GM21381 (cell line): Measurements from ENCODE around the gene PPP1R12C.

ENCODE experiments used
- ATAC-seq: cut with Tn5 transposase; IDR thresholded peaks from one replicate; pipeline ENCODE4 v1.9.1; 2021; ENCODE audit warnings: mild to moderate bottlenecking, moderate library complexity; ENCODE audit not compliant: unreplicated experiment

Gene PPP1R12C

DNA sequence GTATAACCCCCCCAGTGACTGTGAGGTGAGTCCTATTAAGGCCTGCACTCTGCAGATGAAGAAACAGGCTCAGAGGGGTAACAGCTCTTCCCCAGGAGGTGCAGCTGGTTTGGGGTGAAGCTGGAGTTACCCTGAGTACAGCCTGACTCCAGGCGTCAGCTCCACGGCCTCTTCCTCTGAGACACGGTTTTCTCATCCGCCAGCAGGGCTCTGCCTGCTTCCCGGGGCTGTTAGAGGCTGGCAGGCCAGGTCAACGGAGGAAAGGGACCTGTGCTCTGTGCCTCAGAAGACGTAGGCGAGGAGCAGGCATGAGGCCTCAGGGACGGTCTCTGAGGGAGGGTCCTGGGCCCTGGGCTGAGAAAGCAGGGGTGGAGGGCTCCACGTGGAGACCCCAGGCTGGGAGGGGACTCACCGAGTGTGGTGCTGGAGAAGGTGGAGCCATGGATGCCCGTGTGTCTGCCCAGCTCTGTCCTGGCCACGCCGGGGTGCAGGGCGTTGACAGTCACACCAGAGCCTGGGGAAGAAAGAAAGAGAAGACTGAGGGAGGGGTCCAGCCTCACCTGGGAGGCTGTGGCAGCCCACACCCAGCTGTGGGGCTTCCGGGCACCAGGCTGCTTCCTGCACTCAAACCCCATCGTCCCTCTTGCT lies 70.3 kb downstream of the PPP1R12C start:
- ATAC-seq: no peak

DNA sequence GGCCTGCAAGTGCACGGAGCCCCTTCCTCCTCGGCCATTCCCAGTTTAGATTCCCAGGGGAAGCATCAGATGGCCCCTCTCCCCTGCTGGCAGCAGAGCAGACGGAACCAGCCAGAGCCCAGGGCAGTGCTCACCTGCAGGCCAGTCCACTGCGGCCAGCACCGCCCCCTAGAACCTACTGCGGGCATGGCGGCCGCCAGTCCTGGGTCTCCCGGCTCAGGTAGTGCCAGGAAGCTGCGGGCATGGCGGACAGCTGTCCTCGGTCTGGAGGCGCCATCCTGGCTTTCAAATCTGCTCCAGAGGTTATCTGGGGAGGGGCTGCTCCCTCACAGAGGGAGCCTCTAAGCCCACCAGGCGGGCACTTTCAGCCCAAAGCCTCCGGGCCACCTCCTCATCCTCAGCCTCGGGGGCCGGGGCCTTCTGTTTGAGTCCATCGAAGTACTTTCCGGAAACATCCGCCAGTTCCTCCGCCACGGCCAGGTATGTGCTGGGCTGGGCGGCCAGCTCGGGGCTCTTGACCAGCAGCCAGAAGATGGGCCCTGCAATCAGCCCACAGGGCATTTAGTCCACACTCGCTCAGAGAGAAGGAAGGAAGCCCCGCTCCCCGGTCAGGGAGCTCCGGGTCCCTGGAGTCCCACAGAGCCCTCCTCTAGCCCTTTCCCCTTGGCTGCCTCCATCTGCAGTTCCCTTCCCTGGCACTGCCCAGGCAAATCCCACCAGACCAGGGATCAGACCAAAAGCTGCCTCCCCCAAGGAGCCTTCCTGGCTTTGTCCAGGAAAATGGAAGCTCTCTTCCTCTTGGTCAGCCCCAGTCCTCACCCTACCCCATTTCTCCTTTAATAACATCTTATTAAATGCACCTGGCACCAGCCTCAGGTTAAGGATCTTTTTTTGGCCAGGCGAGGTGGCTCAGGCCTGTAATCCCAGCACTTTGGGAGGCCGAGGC lies 72.4 kb downstream of the PPP1R12C start:
- no peak for ATAC-seq

DNA sequence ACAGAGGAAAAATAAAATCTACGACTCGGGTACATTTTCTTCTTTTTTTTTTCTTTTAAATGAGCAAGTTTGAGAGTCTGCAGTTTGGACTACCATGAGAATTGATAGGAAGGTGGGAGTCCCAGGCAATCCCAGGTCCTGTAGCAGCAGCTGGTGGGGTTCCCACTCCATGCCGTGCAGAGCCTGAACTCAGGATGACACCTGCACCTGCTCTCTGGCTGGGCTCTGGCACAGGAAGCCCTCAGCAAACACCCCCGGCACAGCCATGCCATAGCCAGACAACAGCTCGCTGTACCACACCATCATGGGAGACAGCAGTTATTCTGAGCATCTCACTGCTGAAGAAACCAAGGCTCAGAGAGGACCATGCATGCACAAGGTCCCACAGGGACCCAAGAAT lies 73.2 kb downstream of the PPP1R12C start:
- no peak for ATAC-seq

DNA sequence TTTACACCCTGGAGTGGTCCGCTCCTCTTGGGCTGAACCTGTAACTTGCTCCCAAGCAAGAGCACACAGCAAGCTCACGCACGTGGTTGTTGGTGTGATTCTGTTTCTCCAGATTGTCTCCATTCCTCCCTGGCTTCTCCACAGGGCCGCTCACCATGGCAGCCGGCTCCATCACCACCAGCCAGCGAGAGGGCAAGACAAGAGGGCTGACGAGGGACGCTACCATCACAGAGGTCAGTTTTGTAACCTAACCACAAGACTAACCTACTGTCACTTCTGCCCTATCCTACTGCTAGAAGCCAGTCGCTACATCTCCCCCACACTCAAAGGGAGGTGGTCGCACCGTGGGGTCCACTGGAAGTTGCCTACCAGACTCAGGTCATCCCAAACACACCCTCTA lies 74.7 kb downstream of the PPP1R12C start:
- ATAC-seq: no peak

DNA sequence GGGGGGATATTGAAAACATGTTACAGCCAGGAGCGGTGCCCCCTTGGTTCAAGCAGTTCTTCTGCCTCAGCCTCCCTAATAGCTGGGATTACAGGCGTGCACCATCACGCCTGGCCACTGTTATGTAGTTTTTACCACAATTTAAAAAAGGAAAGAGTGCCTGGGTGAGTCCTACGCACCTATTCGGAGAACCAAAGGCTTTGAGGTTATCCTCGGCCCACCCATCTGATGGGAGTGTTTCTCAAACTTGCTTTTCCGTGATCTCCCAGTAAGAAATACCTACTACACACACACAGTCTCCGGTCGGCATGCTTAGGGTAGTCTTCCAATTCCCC lies 75.1 kb downstream of the PPP1R12C start:
- ATAC-seq: no peak

DNA sequence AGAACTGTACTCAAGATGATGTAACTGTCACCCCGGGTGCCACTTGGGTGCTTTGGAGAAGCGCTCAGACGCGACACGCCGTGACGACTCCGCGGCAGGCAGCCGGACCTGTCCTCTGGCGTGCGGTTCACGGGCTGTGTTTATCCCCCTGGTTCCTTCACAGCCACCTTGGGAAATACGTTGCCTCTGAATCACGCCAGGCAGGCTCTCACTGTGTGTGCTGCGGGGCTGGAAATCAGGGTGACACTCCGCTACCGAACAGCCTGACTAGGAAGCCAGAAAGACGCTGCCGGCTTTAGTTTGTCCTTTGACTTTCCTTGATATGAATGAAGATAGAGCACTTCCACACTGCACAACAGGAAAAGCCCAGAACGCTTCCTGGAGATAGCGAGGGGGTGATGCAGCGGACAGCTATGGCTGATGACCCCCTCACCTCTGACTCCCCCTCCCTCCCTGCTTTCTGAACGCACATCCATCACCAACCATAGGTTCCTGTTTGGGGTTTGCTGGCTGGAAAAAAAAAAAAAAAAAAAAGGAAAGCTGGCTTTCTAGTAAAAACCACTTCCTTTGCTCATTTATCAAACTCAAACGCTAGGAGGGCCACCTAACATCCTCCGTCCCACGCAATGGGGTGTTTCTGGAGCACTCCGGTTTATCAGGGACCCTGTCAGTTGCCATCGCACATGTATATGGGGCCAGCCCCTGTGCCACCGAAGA lies 75.7 kb downstream of the PPP1R12C start:
- no peak for ATAC-seq

DNA sequence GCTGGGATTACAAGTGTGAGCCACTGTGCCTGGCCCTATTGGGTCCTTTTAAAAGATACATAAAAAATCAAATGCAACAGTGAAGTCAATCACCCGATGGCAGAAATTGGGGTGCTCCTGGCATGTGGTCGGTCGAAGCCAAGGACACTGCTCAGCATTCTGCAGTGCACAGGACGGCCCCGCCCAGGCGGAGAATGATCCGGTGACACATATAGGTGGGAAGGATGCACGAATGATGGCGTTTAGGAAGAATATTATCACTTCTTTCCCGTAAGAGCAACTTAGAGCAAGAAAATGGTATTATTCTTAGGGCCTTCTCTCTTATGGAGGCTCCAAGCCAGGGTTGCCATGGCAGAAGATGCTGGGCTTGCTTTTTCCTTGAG lies 76.2 kb downstream of the PPP1R12C start:
- ATAC-seq: no peak
